NCI-H1048 (cell line): ENCODE data around the gene GRIN2A.

ENCODE experiments used
- DNase-seq: peaks from one replicate; lab custom pipeline; 2025; lab: John Stamatoyannopoulos, UW

Gene GRIN2A

DNA sequence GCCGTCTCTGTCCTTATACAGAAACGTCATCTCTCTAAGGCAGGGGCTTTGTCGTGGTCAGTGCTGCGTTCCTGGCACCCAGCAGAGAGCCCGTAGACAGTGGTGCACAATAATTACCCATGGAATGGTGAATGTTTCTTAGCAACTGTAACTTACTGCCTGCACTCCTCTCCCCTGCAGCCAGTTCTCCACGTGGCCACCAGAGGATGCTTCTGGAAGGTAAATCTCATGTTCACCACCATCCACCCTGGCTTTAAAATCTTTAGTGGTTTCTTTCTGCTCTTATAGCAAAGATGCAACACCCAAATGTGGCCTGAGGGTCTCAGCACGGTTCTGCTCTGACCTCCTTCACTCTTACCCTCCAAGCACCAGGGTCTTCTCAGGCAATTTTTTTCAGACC is 150.8 kb downstream of the GRIN2A start:
- DNase-seq: no peak

DNA sequence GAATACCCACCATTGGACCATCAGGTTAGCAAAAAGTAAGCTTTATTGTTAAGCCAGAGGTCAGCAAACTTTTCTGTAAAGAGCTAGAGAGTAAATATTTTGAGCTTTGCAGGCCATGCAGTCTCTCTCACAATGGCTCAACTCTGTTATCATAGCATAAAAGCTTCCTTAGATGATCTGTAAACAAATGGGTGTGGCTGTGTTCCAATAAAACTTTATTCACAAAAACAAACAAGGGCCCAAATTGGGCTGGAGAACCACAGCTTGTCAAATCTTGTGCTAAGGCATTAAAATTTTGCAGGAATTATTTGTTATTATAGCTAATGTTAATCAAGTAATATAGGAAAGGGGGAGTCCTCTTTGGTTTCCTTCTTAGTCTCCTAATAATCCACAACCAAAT is 153.6 kb downstream of the GRIN2A start:
- no peak for DNase-seq

DNA sequence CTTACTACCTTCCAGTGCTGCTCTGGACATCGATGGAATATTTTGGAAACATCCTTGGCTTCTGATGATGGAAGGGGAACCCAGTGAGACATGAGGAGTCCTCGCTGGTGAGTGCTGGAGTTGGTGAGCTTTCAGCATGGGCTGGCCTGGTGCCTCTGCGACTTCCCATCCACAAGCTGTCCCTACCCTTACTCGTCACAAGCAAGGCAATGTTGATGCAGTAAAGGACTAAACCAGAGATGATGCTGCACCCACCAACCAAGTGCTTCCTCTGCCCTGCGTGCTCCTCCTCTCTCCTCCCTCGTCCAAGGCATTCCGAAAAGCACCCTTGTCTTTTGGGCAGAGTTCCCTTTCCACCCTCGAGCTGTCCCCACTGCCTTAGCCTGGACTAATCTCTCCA is 154.7 kb downstream of the GRIN2A start:
- DNase-seq: no peak

GRCh38 chr16:10026593-10026992 is 155.6 kb downstream of the GRIN2A start:
- DNase-seq: no peak

DNA sequence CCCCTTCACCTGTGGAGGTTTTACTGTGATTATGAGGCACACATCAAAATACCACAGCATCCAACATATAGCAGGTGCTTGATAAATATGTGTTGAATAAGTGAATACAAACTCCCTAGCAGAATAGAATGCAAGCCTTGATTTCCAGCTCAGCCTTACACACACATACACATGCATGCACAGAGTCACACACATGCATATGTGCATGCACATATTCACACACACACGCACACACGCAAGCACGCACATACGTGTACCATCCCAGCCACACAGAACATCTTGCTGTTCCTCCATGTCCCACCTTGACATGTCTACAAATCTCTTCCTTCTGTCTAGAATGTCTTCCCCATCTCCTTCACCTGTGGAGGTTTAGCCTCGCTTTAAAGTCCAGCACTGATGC is 160.1 kb downstream of the GRIN2A start:
- DNase-seq: no peak

DNA sequence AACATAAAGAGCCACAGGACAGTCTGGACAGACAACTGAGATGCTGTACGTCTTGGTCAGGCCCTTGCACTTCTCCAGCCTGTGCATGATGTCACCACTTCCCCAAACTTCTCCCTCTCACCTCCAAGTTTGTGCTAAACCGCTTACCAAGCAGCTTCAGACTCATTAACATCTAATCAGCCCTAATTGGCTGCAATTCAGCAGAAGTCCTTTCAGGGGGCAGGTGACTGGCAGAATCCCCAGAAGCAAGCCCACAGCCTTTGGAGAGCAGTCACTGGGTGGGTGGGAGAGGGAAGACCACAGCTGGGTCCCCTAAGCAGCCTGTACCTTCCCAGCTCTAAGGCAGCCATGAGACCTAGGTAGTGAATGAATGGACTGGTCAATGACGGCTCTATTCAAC is 161.4 kb downstream of the GRIN2A start:
- DNase-seq: no peak

DNA sequence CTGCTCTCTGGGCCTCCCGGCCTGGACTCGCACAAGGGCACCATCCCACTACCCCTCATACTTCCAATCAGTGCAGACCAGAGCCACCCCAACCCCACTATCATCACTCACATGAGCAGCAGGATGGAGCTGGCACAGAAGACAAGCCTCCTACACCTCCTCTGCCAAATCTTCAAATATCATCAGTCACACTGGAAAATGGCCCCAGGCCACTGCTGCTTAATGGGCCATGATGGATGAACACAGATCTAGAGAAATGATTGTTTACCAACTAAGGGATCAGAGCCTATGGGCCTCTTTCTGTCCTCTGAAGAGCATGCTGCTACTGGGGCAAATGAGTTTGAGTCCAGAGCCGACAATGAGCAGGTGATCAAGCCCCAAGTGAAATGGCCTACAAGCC is 165.5 kb downstream of the GRIN2A start:
- no peak for DNase-seq

GRCh38 chr16:10015397-10015796 is 166.8 kb downstream of the GRIN2A start:
- DNase-seq: no peak

DNA sequence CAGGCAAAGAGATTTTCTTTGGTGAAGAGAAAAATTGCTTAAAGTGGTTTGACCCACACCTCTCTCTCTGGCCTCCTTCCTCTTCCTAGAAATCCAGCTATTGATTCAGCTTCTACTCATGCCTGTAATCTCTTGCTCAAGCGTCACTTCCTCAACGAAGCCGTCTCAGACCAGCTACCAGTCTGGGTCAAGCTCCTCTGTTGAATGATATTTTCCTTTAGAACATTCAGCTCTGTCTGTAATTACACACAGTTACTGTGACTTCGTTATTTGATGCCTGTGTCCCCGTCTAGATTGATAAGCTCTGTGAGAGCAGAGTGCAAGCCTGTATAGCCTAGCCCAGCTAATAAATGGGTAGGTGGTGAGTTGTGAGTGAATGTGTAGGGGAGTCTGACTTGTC is 168.5 kb downstream of the GRIN2A start:
- no peak for DNase-seq

- DNase-seq: no peak
These were observed 168.9 kb downstream of the GRIN2A start for GRCh38 chr16:10013364-10013763.

DNA sequence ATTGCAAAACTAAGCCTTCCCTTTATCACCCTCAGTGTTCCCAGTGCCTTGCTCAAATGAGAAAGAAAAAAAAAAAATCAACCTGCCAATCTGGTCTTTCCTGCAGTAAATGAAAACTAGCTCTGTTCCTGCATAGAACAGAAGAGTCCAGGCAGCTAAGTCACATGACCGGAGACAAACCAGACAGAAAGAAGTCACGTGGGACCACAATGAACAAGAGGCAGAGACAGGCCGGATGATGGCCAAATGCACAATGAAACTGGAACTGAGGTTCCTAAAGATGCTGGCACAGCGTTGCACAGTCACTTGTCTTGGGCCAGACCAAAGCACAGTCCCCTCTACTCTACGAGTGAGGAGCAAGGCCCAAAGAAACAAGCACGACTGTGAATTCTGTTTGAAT is 172.5 kb downstream of the GRIN2A start:
- no peak for DNase-seq

DNA sequence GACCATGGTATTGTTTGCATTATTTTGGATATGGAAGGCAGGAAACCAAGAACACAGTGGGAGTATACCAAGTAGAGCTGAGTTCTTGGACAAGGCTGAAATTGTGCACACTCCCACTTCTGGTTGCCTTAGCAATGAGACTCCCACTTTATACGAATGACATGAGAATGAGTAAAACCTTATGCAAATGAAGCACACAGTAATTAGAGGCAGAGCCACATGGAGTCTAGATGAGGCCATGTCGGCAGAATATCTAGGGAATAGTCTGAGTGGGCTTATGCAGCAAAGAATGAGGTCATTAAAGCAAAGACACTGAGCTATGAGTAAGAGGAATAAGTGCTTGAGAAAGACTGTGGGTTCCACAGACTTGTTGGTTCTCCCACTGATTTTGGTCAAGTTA is 178.7 kb downstream of the GRIN2A start:
- no peak for DNase-seq

GRCh38 chr16:10001258-10001775 is 180.9 kb downstream of the GRIN2A start:
- DNase-seq: no peak

DNA sequence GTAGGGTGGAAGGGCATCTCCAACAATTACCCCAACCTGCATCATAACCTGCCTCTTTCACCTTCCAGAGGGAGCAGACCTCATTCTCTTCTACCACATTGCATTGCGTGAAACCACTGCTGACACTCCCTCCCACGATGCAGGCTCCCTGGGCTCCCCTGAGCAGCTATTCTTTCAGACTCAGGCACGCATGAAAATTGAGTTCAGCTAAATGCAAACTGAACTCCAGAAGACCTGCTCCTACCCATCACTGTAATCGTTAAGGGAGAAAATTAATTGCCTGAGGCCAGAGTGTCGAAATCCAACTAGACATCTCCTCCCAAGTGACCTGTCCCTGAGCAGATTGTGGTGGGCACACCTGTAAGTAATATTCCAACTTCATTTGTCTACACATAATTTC is 186.0 kb downstream of the GRIN2A start:
- no peak for DNase-seq

DNA sequence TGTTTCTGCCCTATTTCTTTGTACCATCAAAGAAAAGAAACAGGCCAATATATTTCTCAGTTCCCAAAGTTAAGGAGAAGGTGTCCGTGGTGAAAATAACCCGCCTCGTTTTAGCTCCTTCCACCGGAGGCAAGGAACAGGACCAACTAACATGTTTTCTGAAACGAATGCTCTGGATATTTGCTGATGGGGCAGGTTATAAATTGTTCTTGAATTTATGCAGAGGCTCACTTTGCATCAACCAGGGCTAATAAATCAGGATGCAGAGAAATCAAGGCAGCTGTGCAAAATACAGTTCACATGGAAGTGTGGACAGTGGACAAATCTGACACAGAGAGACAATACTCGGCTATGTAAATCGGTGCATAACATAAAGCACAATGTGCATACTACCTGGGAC is 189.8 kb downstream of the GRIN2A start:
- no peak for DNase-seq

- no peak for DNase-seq
These were observed 201.2 kb downstream of the GRIN2A start for GRCh38 chr16:9980981-9981380.

DNA sequence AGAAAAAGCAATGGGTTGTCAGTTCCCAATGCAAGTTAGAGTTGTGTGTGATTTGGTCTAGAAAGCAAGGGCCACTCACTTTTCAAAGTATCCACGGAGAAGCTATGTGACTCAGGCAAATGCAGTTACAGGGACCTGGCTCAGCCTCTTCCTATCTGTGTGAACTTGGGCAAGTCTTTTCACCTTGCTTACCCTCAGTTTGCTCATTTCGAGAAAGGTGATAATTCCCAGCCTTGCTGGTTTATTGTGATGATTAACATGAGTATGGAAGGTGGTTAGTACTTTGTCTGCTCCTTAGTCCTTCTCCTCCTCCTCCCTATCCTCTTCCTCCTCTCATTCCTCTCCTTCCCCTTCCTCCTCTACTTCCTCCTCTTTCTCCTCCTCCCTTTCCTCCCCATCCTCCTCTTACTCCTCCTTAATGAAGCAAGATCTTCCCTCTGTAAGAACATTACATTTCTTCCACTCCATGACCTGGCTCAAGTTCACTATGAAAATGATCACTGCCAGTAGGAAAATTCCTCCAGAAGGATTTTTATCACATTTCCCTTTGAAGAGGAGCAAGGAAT is 204.0 kb downstream of the GRIN2A start:
- DNase-seq: no peak

DNA sequence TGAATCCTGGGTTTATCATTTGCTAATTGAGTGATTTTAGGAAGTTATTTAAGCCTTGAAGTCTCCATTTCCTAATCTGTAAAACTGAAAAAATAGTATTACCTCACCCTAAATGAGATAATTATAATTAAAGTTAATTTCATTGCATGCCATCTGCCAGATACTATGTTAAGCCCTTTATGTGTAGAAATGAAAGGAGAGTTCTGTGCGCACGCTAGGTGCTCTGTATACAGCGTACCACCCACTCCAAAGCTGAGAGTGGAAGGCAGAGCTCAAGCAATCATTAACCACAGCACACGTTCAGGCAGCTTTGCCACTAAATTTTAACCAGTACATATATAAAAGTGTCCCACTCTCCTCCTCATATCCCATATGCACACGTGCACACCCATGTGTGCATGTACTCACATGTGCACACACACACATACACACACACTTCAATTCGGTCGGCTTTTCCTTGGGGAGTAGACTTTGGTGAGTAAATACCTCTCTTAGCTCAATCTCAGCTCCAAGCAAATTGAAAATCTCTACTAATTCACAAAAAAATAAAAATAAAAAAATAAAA is 204.8 kb downstream of the GRIN2A start:
- DNase-seq: no peak

DNA sequence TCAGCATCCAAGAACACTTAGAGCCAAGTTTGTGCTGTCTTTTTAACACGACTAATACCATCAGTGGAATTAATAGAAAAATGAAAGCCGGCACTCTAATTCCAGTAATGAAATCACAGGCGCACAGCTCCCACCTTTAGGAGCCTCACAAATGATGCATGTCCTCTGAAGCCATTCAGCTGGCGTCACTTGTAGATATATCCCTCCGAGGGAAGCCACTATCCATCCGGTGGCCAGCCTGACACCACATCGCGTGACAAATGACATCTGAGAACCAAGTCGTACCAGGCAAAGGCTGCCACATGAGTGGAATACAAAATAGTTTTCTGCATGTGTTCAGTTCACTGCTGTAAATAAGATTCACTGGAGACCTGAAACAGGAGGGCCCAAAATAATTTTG is 205.6 kb downstream of the GRIN2A start:
- no peak for DNase-seq

- DNase-seq: no peak
These were observed 210.3 kb downstream of the GRIN2A start for GRCh38 chr16:9971907-9972306.

- DNase-seq: no peak
These were observed 211.4 kb downstream of the GRIN2A start for GRCh38 chr16:9970796-9971195.

GRCh38 chr16:9970244-9970643 is 212.0 kb downstream of the GRIN2A start:
- DNase-seq: no peak

- DNase-seq: no peak
These were observed 212.6 kb downstream of the GRIN2A start for GRCh38 chr16:9969580-9969979.

DNA sequence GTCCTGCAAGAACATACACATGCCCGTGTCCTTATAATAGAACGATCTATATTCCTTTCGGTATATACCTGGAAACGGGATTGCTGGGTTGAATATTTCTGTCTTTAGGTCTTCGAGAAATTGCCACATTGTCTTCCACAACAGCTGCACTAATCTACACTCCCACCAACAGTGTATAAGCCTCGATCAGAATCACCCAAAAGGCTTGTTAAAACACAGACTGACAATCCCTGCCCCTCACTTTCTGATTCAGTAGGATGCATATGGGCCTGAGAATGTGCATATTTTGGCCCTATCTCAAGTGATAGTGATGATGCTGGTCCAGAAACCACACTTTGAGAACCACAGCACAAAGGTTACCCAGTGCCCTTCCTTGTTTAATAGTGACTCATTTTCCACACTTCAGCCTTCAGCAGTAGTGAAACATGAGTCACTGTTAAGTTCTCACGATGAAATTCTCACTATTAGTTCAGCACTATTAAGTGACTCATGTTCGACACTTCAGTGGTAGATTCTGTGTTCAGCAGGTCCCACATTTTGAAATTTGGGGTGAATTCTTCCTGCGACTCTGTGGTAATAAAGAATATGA is 215.6 kb downstream of the GRIN2A start:
- no peak for DNase-seq
